Right ventricle myocardium inferior (tissue), 1 donor: Measurements from ENCODE around the gene FAM98A. TPM values are rescaled to one million over a fixed set of nuclear protein-coding genes. Genes with fewer than 3 reads are reported as not detected.

Experiments used
- ATAC-seq: fragments of 200-7000 bp; cut with Tn5 transposase; one replicate; pipeline ENCODE4 v1.9.1; 2020; ENCODE audit warnings: mild to moderate bottlenecking, moderate library complexity
- DNase-seq: peaks from one replicate; pipeline ENCODE4 v3.0.0; 2021; ENCODE audit errors: missing footprints
- intact Hi-C: fragments of 100-400 bp; cut with DNase I; formaldehyde crosslinking; loops from one replicate; pipeline ENCODE4 v1.11.0; 2022
- total RNA-seq: library from RNA; stranded (reverse); fragmentation: NEBNext Ultra II Directional; extraction: Animal tissue kit (Norgen Biotek cat#: 25700); gene quantifications from one replicate; pipeline ENCODE4 v1.2.1, GENCODE V29; 2021
- donor health status: DM: no; HTN: yes; CAD: no; lungs with severe emphysema.

The FAM98A gene
- total RNA-seq, 1 donor from 2014 or later = 88.0 TPM

DNA sequence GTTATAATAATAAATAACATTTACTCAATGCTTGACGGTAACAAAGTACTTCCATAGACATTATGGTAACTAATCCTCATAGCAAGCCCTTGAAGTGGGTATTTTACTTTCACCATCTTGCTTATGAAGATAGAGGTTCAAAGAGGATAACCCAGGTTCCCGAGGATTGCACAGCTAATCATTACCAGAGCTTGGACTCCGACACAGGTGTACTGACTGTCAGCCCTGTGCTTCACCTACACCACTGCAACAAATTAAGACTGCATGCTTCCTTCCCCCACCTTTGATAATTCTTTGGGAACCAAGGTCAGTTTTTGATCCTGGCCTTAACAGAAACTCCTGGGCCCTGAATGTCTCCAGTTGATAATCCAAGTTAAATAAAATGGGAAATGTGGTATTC, 48.9 kb downstream of the FAM98A start:
- DNase-seq = no peak
- intact Hi-C loops = no loop called here
- no peak for ATAC-seq

DNA sequence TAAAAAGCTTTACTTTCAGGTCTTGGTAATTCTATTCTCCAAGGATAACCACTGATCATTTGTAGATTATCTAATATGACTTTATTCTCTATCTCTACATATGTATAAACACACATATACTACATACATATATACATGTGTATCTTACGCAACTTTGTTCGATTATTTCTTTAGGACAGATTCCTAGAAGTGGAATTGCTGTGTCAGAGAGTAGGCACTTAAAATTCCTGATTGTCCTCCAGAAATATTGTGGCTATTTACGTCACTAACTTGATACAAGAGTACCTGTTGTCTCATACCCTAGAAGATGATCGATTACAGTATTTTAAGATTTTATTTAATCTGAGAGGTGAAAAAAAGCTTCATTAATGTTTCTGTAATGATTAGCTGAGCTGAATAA, 57.9 kb downstream of the FAM98A start:
- no peak for DNase-seq

DNA sequence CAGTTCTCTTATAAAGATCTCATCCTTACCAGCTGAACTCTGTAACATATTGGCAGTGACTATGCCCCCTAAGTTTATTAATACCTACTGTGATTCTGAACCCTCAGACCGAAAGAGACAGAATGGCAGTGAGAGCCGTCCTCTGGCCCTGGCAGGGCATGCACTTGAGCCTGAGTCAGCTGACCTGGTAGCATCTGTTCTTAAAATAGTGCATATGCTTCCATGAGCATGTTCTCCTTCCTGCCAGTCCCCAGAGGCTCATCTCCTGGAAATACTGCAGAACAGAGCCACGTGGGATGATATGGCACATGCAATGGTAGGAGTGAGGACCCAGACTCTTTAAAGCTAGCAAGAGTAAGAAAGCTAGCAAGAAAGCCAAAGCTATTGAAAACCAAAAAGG, 63.7 kb downstream of the FAM98A start:
- DNase-seq (no peak), ATAC-seq (peak; percentile 87)
- intact Hi-C loops = no loop called here

More for the DNA sequence above, 57.9 kb downstream of the FAM98A start:
- intact Hi-C loops = no loop called here
- ATAC-seq = no peak

Other genes with a start within 250 kb of the FAM98A start
- 55.7 TPM for gene RASGRP3, start 122.7 kb downstream of the FAM98A start, total RNA-seq